Measurements from ENCODE around the gene IER5L.

DNA sequence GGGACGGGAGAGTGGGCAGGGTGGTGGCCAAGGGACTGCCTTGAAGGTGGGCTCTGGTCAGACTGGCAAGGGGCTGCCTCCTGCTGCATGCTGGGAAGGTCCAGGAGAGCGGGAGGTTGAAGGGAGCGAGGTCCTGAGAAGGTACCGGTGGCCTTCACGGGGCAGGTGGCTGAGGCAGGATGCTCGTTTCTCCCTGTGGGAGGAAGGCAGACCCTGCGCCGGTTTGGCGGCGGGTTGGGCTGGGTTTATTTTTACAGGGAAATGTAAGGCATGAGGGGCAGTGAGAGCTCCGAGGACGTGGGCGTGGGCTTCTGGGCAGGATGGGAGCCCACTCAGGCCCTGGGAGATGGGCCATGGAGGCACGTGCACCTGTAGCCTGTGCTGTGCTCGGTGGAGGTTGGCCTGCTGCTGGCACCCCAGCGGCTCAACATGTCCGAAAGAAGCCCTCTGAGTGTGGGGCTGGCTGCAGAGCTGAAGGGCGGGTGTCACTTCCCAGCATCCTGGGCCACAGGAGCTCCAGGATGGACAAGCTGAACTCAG, 27.3 kb downstream of the IER5L start:
- no peak for TF ChIP-seq EZH2 (IDR thresholded peaks at IDR 0.05; ENCODE audit: borderline replicate concordance, low read length)
- TF ChIP-seq, protein P1, sequence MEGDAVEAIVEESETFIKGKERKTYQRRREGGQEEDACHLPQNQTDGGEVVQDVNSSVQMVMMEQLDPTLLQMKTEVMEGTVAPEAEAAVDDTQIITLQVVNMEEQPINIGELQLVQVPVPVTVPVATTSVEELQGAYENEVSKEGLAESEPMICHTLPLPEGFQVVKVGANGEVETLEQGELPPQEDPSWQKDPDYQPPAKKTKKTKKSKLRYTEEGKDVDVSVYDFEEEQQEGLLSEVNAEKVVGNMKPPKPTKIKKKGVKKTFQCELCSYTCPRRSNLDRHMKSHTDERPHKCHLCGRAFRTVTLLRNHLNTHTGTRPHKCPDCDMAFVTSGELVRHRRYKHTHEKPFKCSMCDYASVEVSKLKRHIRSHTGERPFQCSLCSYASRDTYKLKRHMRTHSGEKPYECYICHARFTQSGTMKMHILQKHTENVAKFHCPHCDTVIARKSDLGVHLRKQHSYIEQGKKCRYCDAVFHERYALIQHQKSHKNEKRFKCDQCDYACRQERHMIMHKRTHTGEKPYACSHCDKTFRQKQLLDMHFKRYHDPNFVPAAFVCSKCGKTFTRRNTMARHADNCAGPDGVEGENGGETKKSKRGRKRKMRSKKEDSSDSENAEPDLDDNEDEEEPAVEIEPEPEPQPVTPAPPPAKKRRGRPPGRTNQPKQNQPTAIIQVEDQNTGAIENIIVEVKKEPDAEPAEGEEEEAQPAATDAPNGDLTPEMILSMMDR (IDR thresholded peaks at IDR 0.05; ENCODE audit: low read length): no peak
